Measurements from ENCODE around the gene TXNDC11.

The TXNDC11 gene

DNA sequence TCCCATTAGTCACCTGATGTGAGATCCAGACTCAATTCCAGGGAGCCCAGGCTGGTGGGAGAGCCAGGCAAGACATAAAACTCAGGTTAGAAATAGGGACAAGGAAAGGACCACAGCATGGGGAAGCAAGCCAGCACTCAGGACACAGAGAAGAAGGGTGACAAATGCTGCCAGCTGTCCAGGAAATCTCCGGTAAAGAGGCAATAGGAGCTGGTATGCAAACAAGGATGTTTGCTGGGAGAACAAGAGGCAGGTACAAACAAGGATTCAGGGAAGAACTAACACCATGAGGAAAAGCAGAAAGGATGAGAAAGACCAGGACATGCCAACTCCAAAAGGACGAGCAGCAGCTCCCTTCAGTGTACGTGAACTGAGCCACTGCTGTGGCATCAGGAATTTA is 10.2 kb upstream of the TXNDC11 start:
- DNase-seq = no peak

DNA sequence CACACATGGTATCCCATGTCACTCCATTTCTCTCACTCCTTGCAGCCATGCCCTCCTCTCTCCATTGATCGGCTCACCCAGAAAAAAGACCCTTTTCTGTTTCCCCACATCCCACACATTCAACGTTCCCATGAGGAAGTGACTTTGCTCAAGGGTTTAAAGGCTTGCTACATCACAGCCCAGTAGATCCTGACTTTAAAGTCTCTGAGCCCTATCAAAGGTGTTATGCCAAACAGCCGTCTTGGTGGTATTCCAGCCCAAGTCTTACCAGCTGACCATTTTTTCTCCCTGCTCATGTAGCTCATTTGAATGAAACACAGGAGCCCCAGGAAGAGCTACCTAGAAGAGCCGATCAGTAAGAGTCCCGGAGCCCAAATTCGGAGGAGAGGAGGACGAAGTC is 7.4 kb upstream of the TXNDC11 start:
- no peak for DNase-seq

DNA sequence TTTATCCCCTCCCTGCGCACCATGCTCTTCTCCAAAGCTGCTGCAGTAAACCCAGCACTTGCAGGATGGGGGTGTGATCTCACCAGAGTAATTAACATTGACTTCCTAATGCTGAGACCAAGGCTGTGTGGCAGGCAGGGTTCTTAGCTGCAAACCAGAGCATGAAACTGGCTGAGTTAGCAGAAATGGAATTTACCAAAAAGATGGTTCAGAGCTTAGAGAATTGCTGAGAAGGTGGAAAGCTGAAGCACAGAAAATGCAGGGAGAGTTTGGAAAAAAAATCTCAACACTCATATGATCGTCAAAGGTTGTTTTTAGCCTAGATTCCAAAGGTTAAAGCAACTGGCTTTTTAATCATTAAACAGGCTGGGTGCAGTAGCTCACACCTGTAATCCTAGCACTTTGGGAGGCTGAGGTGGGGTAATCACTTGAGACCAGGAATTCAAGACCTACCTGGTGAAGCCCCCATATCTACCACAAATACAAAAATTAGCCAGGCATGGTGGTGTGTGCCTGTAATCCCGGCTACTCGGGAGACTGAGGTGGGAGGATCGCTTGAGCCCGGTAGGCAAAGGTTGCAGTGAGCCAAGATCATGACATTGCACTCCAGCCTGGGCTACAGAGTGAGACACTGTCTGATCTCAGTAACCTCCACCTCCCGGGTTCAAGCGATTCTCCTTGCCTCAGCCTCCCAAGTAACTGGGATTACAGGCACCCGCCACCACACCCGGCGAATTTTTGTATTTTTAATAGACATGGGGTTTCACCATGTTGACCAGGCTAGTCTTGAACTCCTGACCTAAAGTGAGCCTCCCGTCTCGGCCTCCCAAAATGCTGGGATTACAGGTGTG is 6.0 kb upstream of the TXNDC11 start:
- no peak for DNase-seq

DNA sequence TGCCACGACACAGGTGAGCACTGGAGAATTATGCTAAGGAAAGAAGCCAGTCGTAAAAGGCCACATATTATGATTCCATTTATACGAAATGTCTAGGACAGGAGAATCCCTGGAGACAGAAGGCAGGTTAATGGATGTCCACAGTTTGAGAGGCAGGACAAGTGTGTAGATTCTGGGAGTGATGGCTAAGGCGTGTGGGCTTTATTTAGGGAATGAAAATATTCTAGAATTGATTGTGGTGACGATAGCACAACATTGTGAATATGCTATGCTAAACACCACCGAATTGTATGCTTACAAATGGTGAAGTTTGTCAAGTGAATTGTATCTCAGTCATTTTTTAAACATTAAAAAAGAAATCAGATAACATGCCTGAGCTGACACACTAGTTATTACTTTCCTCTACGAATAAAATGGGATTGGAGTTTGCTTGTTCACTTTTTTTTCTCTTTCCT is 5.3 kb upstream of the TXNDC11 start:
- DNase-seq = no peak

DNA sequence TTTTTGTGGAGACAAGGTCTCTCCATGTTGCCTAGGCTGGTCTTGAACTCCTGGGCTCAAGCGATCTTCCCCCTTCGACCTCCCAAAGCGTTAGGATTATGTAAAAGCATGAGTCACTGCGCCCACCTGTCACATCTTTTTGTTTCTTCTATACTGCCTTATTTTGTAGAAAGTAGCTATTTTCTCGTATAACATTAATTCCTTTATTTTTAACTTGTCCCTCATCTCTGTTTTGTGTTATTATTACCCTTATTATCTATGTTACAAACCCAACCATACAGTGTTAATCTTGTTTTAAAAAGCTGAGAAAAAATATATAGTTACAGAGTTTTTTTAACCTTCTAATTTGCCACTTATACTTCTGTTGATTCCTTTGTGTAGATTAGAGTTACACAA is 1.4 kb upstream of the TXNDC11 start:
- DNase-seq = no peak

DNA sequence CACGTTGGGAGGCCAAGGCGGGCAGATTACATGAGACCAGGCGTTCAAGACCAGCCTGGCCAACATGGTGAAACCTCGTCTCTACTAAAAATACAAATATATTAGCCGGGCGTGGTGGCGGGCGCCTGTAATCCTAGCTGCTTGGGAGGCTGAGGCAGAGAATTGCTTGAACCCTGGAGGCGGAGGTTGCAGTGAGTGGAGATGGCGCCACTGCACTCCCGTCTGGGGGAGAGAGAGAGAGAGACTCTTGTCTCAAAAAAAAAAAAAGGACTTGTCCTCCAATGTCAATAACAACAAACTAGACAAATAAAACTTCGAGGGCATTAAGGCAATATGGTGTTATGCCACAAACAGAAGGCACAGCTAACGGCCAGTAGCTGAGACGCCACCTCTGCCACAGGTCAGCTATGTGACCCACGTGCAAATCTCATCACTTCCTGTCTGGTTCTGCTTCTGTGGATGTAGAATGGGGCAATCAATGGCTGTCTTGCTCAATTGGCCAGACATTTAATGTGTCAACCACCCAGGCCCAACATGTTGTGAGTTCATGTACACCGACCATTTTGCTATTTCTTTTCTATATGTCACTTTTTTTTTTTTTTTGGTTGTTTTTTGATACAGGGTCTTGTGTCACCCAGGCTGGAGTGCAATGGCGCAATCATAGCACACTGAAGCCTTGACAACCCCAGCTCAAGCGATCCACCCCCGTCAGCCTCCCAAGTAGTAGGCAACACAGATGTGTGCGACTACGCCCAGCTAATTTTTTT is 834 bp upstream of the TXNDC11 start:
- DNase-seq = no peak

DNA sequence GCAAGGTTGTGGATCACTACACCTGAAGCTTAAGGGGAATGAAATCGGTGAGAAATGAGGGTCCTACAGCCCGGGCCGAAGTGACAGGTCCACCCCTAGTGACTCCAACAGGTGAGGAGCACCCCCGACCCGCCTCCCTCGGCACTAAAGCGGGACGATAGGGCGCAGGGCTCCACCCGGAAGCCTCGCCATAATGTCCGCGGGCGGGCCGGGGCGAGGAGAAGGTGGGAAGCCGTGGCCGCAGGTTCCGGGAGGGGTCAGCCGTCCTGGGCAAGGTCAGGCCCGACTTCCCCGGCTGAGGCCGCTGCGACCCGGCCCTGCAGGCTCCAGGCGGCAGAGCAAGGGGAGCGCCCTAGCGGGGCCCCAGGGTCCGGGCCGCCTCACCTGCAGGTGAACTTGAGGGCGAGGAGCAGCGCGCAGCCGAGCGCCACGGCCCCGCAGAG is 543 bp downstream of the TXNDC11 start:
- no peak for DNase-seq

DNA sequence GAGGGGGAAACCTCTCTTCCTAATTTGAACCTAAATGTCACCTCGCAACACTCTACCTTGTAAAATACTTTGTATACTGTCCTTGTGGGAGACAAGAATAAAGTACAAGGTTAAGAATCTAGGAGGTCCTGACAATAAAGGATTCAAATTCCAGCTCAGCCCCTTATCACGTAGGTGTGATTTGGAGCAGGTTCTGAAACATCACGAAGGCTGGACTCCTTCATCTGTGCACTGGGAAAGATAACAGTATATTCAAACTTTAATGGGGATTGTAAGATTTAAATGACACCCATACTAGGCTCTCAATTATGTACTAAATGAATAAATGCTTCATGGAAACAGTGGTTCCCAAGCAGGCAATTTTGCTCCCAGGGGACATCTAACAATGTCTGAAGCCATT is 2.1 kb downstream of the TXNDC11 start:
- no peak for DNase-seq

DNA sequence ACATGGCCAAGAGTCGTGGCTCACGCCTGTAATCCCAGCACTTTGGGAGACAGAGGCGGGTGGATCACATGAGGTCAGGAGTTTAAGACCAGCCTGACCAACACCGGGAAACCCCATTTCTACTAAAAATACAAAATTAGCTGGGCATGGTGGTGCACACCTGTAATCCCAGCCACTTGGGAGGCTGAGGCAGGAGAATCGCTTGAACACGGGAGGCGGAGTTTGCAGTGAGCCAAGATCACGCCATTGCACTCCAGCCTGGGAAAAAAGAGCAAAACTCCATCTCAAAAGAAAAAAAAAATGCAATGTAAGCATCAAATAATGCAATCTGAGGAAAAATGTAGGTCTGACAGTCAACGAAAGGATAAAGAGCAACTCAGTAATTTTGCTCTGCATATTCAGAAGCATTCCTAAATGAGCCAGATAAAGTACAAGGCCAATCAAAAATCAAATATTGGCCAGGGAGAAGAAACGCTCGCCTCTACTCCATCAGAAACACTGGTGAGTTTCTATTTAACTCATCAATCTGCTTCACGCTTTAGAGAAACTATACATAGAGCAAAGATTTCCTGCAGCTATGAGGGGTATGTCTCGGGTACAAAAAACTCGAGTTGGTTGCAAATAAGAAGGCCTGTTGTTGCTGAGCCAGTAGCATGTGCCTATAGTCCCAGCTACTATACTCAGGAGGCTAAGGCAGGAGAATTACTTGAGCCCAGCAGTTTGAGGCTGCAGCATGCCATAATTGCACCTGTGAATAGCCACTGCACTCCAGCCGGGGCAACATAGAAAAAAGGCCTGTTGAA is 3.7 kb downstream of the TXNDC11 start:
- DNase-seq = no peak

DNA sequence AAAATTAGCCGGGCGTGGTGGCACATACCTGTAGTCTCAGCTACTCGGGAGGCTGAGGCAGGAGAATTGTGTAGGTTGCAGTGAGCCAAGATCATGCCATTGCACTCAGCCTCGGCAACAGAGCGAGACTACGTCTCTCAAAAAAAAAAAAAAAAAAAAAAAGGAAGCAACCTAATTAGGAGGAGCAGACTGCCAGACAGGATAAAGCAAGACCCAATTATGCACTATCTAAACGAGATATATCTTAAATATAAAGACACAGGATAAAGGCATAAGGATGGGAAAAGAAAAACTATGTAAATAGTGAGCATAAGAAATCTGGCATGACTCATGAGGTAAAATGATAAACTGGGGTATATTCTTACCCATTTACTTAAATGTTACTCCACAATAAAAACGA is 4.9 kb downstream of the TXNDC11 start:
- DNase-seq = no peak

DNA sequence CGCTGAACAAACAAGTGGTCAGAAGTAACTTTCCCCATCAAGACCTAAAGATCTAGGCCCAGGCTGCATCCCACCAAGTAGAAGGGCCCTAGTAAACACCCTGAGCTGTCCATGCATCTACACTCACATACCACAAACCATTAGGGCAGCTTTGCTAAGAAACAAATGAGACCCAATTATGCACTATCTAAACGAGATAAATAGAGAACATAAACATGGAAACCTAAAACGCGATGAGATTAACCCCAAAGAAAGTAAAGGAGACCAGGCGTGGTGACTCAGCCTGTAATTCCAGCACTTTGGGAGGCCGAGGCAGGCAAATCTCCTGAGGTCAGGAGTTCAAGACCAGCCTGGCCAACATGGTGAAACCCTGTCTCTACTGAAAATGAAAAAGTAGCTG is 5.8 kb downstream of the TXNDC11 start:
- DNase-seq = no peak

DNA sequence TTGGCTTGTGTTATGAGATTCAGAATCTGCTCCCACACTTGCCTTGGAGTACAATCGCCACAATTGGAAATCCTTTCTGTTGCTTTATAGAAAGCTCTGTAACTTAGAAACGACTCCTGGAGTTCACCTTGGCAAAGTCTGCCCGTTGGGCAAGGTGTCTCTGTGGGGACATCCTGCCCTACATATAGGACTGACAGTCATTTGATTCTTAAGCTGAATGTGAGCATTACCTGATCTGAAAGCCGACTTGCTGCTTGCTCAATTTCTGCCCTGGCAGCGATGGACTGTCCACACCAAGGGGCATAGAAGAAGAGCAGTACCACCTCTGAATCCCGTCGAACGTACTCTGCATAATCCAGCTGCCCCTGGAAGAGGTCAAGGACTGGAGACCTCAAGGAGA is 6.9 kb downstream of the TXNDC11 start:
- no peak for DNase-seq

DNA sequence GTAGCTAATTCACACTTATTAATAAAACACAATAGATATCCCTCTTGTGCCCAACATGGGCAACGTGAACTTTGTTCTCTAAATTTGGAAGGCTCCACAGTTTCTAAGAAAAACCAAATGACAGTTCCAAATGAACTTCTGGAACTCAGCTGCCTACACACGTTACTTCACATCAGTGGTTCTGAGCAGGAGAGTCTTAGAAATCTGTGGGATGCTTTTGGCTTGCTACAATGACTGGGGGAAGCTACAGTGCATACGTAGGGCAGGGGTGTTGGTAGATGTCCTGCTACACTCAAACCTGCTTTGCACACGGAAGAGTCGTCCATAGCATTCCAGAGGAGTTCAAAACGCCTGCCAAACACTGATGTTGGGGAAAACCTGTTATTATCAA is 8.0 kb downstream of the TXNDC11 start:
- no peak for DNase-seq

DNA sequence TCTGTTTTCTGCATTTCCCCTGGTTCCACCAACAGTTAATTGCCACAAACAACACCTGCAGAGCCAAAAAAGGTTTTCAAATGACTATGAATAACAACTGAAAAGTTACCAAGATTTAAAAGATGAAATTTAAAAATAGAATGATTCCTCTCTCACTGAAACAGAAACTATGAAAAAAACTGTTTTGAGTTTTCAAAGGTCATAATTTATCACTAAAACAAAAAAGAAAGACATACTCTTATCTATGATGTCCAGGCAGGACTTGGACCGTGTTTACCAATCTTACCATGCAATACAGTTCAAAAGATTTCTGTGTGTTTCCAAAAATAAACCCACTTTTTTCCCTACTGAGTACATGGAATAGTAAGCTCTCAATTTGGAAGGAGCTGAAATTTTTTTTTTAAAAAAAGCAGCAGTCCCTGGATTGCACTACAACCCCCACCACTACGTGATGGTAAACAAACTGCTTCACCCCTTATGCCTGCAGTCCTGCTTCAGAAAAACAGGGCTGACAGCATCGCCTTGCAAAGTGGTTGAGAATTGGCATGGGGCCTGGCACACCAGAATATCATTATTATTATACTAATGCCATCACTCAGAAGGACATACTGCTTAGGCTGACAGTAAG is 8.5 kb downstream of the TXNDC11 start:
- DNase-seq = no peak

DNA sequence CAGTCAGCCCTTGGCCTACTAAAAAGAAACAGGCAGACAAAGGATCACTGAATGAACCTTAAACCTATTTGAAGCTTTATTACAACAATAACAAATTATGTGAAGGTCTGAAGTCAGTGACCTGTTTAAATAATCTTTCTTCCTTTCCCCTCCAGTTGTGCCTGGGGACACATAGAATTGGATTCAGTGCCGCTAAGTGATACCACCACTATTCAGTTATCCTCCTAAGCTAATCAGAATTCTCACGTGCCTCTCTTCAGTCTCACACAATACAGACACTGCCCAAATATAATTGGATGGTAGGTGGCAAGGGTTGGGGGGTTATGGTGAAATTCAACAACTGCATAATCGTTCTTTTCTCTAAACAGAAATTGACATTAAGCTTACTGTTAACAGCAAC is 11.4 kb downstream of the TXNDC11 start:
- no peak for DNase-seq

DNA sequence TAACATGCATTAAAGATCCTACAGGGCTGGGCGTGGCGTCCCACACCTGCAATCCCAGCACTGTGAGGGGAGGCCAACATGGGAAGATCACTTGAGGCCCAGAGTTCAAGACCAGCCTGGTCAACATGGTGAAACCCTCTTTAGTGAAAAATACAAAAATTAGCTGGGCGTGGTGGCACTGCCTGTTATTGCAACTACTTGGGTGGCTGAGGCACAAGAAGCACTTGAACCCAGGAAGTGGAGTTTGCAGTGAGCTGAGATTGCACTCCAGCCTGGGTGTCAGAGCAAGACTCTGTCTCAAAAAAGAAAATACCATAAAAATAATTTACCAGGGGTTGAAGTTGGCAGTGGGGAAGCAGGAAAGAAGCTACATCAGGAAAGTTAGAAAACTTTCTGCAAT is 12.9 kb downstream of the TXNDC11 start:
- DNase-seq = no peak

DNA sequence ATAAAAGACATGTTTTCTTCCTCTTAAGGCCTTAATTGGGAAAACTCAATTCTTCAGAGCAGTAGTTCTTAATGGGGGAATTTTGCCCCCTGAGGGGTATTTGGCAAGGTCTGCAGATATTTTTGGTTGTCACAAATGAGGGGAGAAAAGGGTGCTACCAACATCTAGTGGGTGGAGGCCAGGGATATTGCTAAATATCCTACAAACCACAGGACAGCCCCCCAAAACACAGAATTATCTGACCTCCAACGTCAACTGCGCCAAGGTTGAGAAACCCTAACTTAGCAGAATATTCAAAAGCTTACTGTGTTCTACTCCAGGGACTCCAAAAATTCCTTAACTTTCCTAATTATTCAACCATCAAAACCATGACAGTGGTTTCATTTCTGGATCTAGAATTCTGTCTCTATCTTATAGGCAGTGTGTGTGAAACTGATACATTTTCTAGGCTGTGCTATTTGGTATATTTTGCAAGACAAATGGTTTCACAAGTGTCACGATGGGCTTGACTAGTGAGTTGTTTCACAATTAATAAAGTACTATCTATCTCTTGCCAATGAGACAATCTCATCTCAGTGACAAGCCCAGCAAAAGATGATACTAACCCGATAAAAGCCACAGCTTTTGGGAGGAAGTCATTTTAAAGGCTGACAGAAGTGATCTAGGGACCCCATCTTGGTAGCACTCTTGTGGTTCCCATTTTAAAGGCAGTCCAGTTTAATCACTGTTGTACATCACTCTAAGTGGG is 14.7 kb downstream of the TXNDC11 start:
- DNase-seq = no peak

DNA sequence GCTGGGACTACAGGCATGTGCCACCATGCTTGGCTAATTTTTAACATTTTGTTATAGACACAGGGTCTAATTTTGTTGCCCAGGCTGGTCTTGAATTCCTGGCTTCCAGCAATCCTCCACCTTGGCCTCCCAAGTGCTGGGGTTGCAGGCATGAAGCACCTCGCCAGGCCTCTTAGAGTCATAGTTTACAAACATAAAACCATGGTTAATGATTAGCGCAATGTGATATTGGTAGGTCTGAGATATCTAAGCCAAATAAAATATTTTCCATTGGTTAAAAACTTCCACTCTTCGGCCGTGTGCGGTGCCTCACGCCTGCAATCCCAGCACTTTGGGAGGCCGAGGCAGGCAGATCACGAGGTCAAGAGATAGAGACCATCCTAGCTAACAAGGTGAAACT is 16.6 kb downstream of the TXNDC11 start:
- DNase-seq = no peak

DNA sequence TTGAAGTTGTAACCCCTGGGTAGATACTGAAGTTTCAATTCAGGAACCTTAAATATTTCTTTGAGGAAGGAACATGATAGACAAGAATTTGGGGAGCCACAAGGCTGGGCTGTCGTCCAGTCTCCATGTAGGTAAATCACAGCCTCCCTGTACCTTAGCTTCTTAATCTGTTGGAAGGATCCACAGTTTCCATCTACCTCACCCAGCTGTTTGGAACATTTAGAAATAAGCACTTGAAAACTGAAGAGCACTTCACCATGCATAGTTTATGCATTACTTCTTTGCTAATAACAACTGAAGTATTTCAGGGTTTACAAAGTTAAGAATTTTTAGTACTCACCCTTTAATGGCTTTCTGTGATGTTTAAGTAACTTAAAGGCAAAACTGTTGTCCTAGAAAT is 17.2 kb downstream of the TXNDC11 start:
- no peak for DNase-seq

DNA sequence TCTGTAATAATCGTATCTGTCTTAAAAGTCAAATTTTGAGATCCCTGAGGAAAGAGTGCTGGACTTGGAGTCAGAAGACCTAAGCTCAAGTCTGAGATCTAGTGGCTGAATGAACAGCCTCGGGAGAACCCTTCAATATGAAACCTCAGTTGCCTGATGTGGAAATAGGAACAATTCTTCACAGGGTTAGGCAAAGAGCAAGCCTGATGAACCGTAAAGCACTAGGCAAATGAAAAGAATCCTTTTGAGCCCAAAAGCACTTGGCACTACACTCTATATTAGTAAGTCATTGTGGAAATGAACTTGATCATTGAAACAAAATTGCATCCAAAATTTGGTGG is 20.2 kb downstream of the TXNDC11 start:
- no peak for DNase-seq

DNA sequence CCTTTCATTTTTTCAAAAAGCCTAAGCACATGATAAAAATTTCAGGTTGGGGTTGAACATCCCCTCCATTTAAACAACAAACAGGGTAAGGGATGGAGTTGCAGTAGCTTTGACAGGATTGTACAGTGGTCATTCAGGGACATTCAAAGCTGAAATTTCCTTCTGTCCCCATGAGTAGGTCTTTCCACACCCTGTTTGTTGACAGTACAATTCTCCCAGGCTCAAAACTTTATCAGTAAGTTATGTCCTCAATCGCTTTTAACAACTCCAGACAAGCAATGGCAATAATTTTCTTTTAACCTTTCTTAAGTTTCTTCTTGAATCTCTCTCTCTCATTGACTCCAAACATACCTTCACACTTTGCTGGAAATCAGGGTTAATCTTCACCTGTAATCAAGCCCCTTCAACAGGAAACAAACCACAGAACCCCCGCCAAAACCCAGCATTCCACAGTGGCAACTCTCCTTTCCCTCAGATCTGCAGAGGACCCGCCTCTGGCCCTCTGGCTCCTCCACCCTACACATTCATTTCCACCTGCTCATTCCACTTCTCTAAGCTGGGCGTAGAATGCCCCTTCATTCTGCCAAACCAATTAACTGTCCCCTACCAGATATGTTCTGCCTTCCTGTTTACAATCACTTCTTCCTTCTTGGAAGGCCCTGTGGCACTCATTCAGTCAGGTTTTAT is 20.7 kb downstream of the TXNDC11 start:
- DNase-seq = no peak

DNA sequence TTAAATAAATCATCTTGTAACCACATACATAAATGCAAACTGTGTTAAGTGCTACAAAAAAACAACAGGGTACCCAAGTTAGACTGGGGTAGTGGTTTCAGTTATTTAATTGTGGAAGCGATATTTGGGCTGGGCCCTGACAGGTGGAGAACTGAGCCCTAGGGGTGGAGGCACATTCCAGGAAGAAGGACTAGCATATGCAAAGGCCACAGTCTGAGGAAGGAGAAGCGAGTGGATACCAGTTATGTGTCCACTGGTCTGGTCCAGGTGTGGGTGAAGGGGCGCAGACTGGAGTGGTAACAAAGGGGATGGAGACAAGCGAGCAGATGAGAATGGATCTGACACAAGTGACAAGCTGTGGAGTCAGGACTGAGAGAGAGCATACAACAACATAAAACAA is 22.9 kb downstream of the TXNDC11 start:
- no peak for DNase-seq
